Measurements from ENCODE around the gene VAV3.

The VAV3 gene

GRCh38 chr1:107866870-107867269, 98.1 kb downstream of the VAV3 start:
- Histone ChIP-seq H4K8ac (ENCODE audit: low read length) (no peak overlapping the region), H3K4ac (ENCODE audit: low read depth in 1 of 2, low read length in 2 of 2) (no peak overlapping the region), H3K4me3 (ENCODE audit: insufficient read depth in 1 of 2, low read depth in 1 of 2, low read length in 2 of 2) (no peak overlapping the region), H3K4me2 (ENCODE audit: low read length, poor library complexity, severe bottlenecking) (no peak overlapping the region), H2BK5ac (ENCODE audit: low read depth, low read length, poor library complexity, severe bottlenecking) (no peak overlapping the region), H3K9ac (ENCODE audit: low read length) (no peak overlapping the region), H3K27ac (ENCODE audit: low read length, poor library complexity, severe bottlenecking) (no peak overlapping the region), H3K36me3 (ENCODE audit: control insufficient read depth in 1 of 2, insufficient read depth in 2 of 2, low read depth in 1 of 2, low read length in 2 of 2) (no peaks in the 10 kb centered on the region), H3K14ac (ENCODE audit: low read length in 2 of 2) (no peak overlapping the region), H2AFZ (ENCODE audit: low read depth, low read length) (no peak overlapping the region), H3K27me3 (ENCODE audit: control insufficient read depth in 1 of 2, insufficient read depth in 1 of 2, low read length in 2 of 2) (no peaks in the 10 kb centered on the region), H3K23ac (ENCODE audit: low read length in 2 of 2) (no peak overlapping the region), H4K91ac (ENCODE audit: low read length) (no peak overlapping the region), H2BK12ac (ENCODE audit: low read length in 2 of 2) (no peak overlapping the region), H2BK15ac (ENCODE audit: low read depth, poor library complexity, severe bottlenecking) (no peak overlapping the region), H3K4me1 (ENCODE audit: control insufficient read depth, insufficient read depth, low read depth, low read length) (no peaks in the 10 kb centered on the region), H2BK120ac (ENCODE audit: low read depth, low read length) (no peak overlapping the region), H3K9me3 (ENCODE audit: control insufficient read depth, low read length) (no peaks in the 10 kb centered on the region), H3K18ac (ENCODE audit: low read depth in 1 of 2, low read length in 2 of 2) (no peak overlapping the region), H2AK5ac (ENCODE audit: low read length, severe bottlenecking) (no peak overlapping the region), H3K79me1 (replicated peaks; ENCODE audit: low read length, poor library complexity, severe bottlenecking) (no peaks in the 10 kb centered on the region)
- DNase-seq: no peak

DNA sequence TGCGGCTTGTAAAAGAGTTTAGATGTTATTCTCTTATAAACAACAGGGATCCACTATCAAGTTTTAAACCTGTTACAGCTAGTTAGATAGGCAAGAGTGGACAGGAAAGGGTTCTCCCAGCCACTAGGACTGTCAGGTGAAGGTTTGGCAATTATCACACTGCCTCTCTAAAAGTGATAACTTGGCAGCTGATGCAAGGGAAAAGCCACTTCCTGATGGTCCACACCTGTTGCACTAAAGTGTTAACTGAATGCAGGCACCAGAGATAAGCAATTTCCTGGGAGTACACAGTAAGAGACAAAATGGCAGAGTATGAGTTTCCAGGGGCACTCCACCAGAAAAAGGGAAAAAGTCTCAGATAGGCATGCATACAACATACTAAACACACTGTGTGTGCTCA, 99.4 kb downstream of the VAV3 start:
- Histone ChIP-seq H4K8ac (ENCODE audit: low read length) (no peak overlapping the region), H2AFZ (ENCODE audit: low read depth, low read length) (no peak overlapping the region), H2BK12ac (ENCODE audit: low read length in 2 of 2) (no peak overlapping the region), H3K14ac (ENCODE audit: low read length in 2 of 2) (no peak overlapping the region), H3K4ac (ENCODE audit: low read depth in 1 of 2, low read length in 2 of 2) (no peak overlapping the region), H3K36me3 (ENCODE audit: control insufficient read depth in 1 of 2, insufficient read depth in 2 of 2, low read depth in 1 of 2, low read length in 2 of 2) (no peaks in the 10 kb centered on the region), H2AK5ac (ENCODE audit: low read length, severe bottlenecking) (no peak overlapping the region), H3K18ac (ENCODE audit: low read depth in 1 of 2, low read length in 2 of 2) (no peak overlapping the region), H3K4me2 (ENCODE audit: low read length, poor library complexity, severe bottlenecking) (no peak overlapping the region), H3K23ac (ENCODE audit: low read length in 2 of 2) (no peak overlapping the region), H3K4me3 (ENCODE audit: insufficient read depth in 1 of 2, low read depth in 1 of 2, low read length in 2 of 2) (no peak overlapping the region), H2BK15ac (ENCODE audit: low read depth, poor library complexity, severe bottlenecking) (no peak overlapping the region), H3K4me1 (ENCODE audit: control insufficient read depth, insufficient read depth, low read depth, low read length) (no peaks in the 10 kb centered on the region), H3K27me3 (ENCODE audit: control insufficient read depth in 1 of 2, insufficient read depth in 1 of 2, low read length in 2 of 2) (no peaks in the 10 kb centered on the region), H3K79me1 (replicated peaks; ENCODE audit: low read length, poor library complexity, severe bottlenecking) (no peaks in the 10 kb centered on the region), H3K27ac (ENCODE audit: low read length, poor library complexity, severe bottlenecking) (no peak overlapping the region), H3K9me3 (ENCODE audit: control insufficient read depth, low read length) (no peaks in the 10 kb centered on the region), H4K91ac (ENCODE audit: low read length) (no peak overlapping the region), H3K9ac (ENCODE audit: low read length) (no peak overlapping the region), H2BK120ac (ENCODE audit: low read depth, low read length) (no peak overlapping the region), H2BK5ac (ENCODE audit: low read depth, low read length, poor library complexity, severe bottlenecking) (no peak overlapping the region)
- DNase-seq: no peak
- WGBS: no CpG with 5 or more reads among the region's 1 CpG

DNA sequence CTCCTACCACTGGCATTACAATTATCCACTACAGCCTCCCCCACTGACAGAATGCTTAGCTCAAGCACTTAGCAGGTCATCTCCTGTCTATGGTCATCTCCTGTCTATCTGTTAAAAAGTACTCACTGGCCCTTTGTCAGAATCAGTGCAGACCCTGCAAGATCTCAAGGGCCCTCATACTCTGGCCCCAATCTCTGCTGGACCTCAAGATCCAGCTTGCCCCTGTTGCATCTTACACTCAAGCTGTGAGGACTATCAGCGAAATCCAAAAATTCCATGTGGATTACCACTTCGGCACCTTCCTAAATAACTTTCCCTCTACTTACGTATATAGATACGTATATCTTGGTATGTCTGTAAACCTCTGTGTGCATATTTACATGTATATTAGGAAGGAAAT, 101.6 kb downstream of the VAV3 start:
- no peaks in the 10 kb centered on the region for H3K79me1 ChIP-seq (replicated peaks; ENCODE audit: low read length, poor library complexity, severe bottlenecking)
- no peaks in the 10 kb centered on the region for H3K36me3 ChIP-seq (ENCODE audit: control insufficient read depth in 1 of 2, insufficient read depth in 2 of 2, low read depth in 1 of 2, low read length in 2 of 2)
- H4K8ac ChIP-seq (ENCODE audit: low read length): no peak overlapping the region
- H3K27me3 ChIP-seq (ENCODE audit: control insufficient read depth in 1 of 2, insufficient read depth in 1 of 2, low read length in 2 of 2): no peaks in the 10 kb centered on the region
- no peak overlapping the region for H2BK120ac ChIP-seq (ENCODE audit: low read depth, low read length)
- no peak overlapping the region for H2BK12ac ChIP-seq (ENCODE audit: low read length in 2 of 2)
- no peaks in the 10 kb centered on the region for H3K9me3 ChIP-seq (ENCODE audit: control insufficient read depth, low read length)
- WGBS: 100% methylated on average over 1 of the region's 4 CpGs
- no peak overlapping the region for H3K4ac ChIP-seq (ENCODE audit: low read depth in 1 of 2, low read length in 2 of 2)
- H2BK5ac ChIP-seq (ENCODE audit: low read depth, low read length, poor library complexity, severe bottlenecking): no peak overlapping the region
- no peak overlapping the region for H2AK5ac ChIP-seq (ENCODE audit: low read length, severe bottlenecking)
- H3K4me2 ChIP-seq (ENCODE audit: low read length, poor library complexity, severe bottlenecking): no peak overlapping the region
- no peak overlapping the region for H3K9ac ChIP-seq (ENCODE audit: low read length)
- DNase-seq: no peak
- H2AFZ ChIP-seq (ENCODE audit: low read depth, low read length): no peak overlapping the region
- H3K4me3 ChIP-seq (ENCODE audit: insufficient read depth in 1 of 2, low read depth in 1 of 2, low read length in 2 of 2): no peak overlapping the region
- no peak overlapping the region for H3K18ac ChIP-seq (ENCODE audit: low read depth in 1 of 2, low read length in 2 of 2)
- no peak overlapping the region for H4K91ac ChIP-seq (ENCODE audit: low read length)
- no peak overlapping the region for H3K23ac ChIP-seq (ENCODE audit: low read length in 2 of 2)
- no peak overlapping the region for H2BK15ac ChIP-seq (ENCODE audit: low read depth, poor library complexity, severe bottlenecking)
- H3K14ac ChIP-seq (ENCODE audit: low read length in 2 of 2): no peak overlapping the region
- H3K4me1 ChIP-seq (ENCODE audit: control insufficient read depth, insufficient read depth, low read depth, low read length): no peaks in the 10 kb centered on the region
- no peak overlapping the region for H3K27ac ChIP-seq (ENCODE audit: low read length, poor library complexity, severe bottlenecking)

- H3K14ac ChIP-seq (ENCODE audit: low read length in 2 of 2): peak overlapping the region in 1 of 2 experiments; percentile 75
- no peak overlapping the region for H3K9ac ChIP-seq (ENCODE audit: low read length)
- H4K91ac ChIP-seq (ENCODE audit: low read length): no peak overlapping the region
- no peak overlapping the region for H3K4me3 ChIP-seq (ENCODE audit: insufficient read depth in 1 of 2, low read depth in 1 of 2, low read length in 2 of 2)
- H2AFZ ChIP-seq (ENCODE audit: low read depth, low read length): no peak overlapping the region
- H2BK15ac ChIP-seq (ENCODE audit: low read depth, poor library complexity, severe bottlenecking): no peak overlapping the region
- H3K27me3 ChIP-seq (ENCODE audit: control insufficient read depth in 1 of 2, insufficient read depth in 1 of 2, low read length in 2 of 2): no peaks in the 10 kb centered on the region
- H3K4ac ChIP-seq (ENCODE audit: low read depth in 1 of 2, low read length in 2 of 2): no peak overlapping the region
- H3K18ac ChIP-seq (ENCODE audit: low read depth in 1 of 2, low read length in 2 of 2): peak overlapping the region in 1 of 2 experiments; percentile 21
- no peak overlapping the region for H3K4me2 ChIP-seq (ENCODE audit: low read length, poor library complexity, severe bottlenecking)
- H3K27ac ChIP-seq (ENCODE audit: low read length, poor library complexity, severe bottlenecking): no peak overlapping the region
- no peak overlapping the region for H4K8ac ChIP-seq (ENCODE audit: low read length)
- no peak overlapping the region for H2BK120ac ChIP-seq (ENCODE audit: low read depth, low read length)
- H3K79me1 ChIP-seq (replicated peaks; ENCODE audit: low read length, poor library complexity, severe bottlenecking): no peaks in the 10 kb centered on the region
- H3K9me3 ChIP-seq (ENCODE audit: control insufficient read depth, low read length): no peaks in the 10 kb centered on the region
- no peak overlapping the region for H2AK5ac ChIP-seq (ENCODE audit: low read length, severe bottlenecking)
- 54% methylated on average over 2 of the region's 2 CpGs for WGBS
- no peaks in the 10 kb centered on the region for H3K4me1 ChIP-seq (ENCODE audit: control insufficient read depth, insufficient read depth, low read depth, low read length)
- no peak overlapping the region for H2BK5ac ChIP-seq (ENCODE audit: low read depth, low read length, poor library complexity, severe bottlenecking)
- H3K36me3 ChIP-seq (ENCODE audit: control insufficient read depth in 1 of 2, insufficient read depth in 2 of 2, low read depth in 1 of 2, low read length in 2 of 2): no peaks in the 10 kb centered on the region
- H3K23ac ChIP-seq (ENCODE audit: low read length in 2 of 2): no peak overlapping the region
- DNase-seq: no peak
- H2BK12ac ChIP-seq (ENCODE audit: low read length in 2 of 2): no peak overlapping the region
These were observed 102.9 kb downstream of the VAV3 start for GRCh38 chr1:107862064-107862463.

Measured in mesenchymal stem cell (in vitro differentiated cells and primary cell).